HG03045 (cell line): ENCODE data around the gene STX18.
"Not testable (repeated sequence)": the region's sequence is repeated elsewhere in the genome, so short reads cannot be mapped to it uniquely, and the experiment has no call there.

Experiments
- ATAC-seq: cut with Tn5 transposase; IDR thresholded peaks from one replicate; pipeline ENCODE4 v1.9.1; 2021; ENCODE audit warnings: mild to moderate bottlenecking, moderate library complexity; ENCODE audit not compliant: unreplicated experiment

STX18 gene

GRCh38 chr4:4555916-4556315, 14.1 kb upstream of the STX18 start:
- ATAC-seq: no peak

GRCh38 chr4:4554234-4554633, 12.4 kb upstream of the STX18 start:
- no peak for ATAC-seq

GRCh38 chr4:4552042-4552441, 10.2 kb upstream of the STX18 start:
- not testable (repeated sequence) for ATAC-seq

- not testable (repeated sequence) for ATAC-seq
Measured at GRCh38 chr4:4550161-4550560, 8.3 kb upstream of the STX18 start.

GRCh38 chr4:4549534-4549933, 7.7 kb upstream of the STX18 start:
- no peak for ATAC-seq

- no peak for ATAC-seq
Measured at GRCh38 chr4:4542774-4543485, 1.1 kb upstream of the STX18 start.

GRCh38 chr4:4541040-4541631, 712 bp downstream of the STX18 start:
- peak; percentile 33 for ATAC-seq

- ATAC-seq: no peak
Measured at GRCh38 chr4:4539481-4539880, 2.4 kb downstream of the STX18 start.

GRCh38 chr4:4535590-4535989, 6.3 kb downstream of the STX18 start:
- no peak for ATAC-seq

- no peak for ATAC-seq
Measured at GRCh38 chr4:4534515-4535145, 7.2 kb downstream of the STX18 start.

GRCh38 chr4:4533461-4534169, 8.2 kb downstream of the STX18 start:
- no peak for ATAC-seq

GRCh38 chr4:4532371-4533154, 9.3 kb downstream of the STX18 start:
- ATAC-seq: no peak

- ATAC-seq: no peak
Measured at GRCh38 chr4:4529392-4529791, 12.5 kb downstream of the STX18 start.

- no peak for ATAC-seq
Measured at GRCh38 chr4:4526401-4526800, 15.4 kb downstream of the STX18 start.

GRCh38 chr4:4524364-4524763, 17.5 kb downstream of the STX18 start:
- ATAC-seq: peak; percentile 98

- ATAC-seq: no peak
Measured at GRCh38 chr4:4521731-4522130, 20.1 kb downstream of the STX18 start.

- no peak for ATAC-seq
Measured at GRCh38 chr4:4521136-4521535, 20.7 kb downstream of the STX18 start.

- ATAC-seq: no peak
Measured at GRCh38 chr4:4519297-4519894, 22.5 kb downstream of the STX18 start.

GRCh38 chr4:4518747-4519146, 23.1 kb downstream of the STX18 start:
- no peak for ATAC-seq

- ATAC-seq: no peak
Measured at GRCh38 chr4:4514786-4515185, 27.1 kb downstream of the STX18 start.
